ENCODE results near the gene CPA1. TPM values are rescaled to one million over a fixed set of nuclear protein-coding genes. Genes with fewer than 3 reads are reported as not detected.

CPA1 gene
- total and polyA plus RNA-seq, 5 donors from 2014 or later, result 0.25 TPM; not detected in 4

DNA sequence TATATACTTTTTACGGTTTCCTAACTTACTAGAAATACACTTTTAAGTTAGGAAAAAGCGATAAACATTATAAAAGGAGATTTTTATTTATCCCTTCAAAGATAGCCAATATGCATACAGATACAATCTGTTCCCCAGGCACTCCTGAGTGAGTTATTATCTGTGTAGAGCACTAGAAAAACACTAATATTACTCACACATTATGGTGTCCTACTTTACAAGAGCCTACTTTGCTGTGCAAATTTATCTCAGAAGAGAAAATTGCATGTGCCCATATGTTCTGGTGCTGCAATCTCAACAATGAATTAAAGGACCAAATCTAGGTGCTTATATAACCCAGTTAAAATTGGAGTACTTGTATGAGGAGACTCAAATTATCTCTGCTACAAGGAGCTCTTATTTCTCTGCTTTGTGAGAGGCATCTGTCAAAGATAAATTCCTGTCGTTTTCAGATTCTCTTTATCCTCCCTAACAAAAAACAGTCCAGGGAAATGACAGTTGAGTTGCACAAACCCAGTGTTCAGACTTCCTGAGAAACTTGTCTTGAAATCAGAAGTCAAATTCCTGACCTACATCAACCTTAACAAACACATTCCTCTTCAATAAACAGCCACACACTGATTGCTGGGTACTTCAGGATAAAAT is 28.9 kb downstream of the CPA1 start:
- peaks cover 11% of the 10 kb centered on the region for H3K36me3 Mint-ChIP-seq
- no peaks in the 10 kb centered on the region for H3K9me3 Mint-ChIP-seq
- H3K36me3 ChIP-seq (ENCODE audit: control insufficient read depth, insufficient read depth, low read length), result no peaks in the 10 kb centered on the region
- peaks cover 0 to 6% (median 4%) of the 10 kb centered on the region in 4 donors for H3K4me1 Mint-ChIP-seq
- no peak overlapping the region for H3K27ac Mint-ChIP-seq
- DNase-seq, result no peak
- H3K9me3 ChIP-seq (ENCODE audit: control insufficient read depth in 2 of 2, low read length in 2 of 2), result no peaks in the 10 kb centered on the region
- H3K4me3 Mint-ChIP-seq, result no peak overlapping the region
- H3K27me3 ChIP-seq (ENCODE audit: control insufficient read depth, insufficient read depth, low read length), result no peaks in the 10 kb centered on the region
- no peaks in the 10 kb centered on the region for H3K27me3 Mint-ChIP-seq
- no peak overlapping the region for H3K4me3 ChIP-seq (ENCODE audit: low read depth, low read length)
- H3K27ac ChIP-seq (ENCODE audit: insufficient read depth, low read length, poor library complexity, severe bottlenecking), result no peak overlapping the region
- no peaks in the 10 kb centered on the region for H3K4me1 ChIP-seq (ENCODE audit: control insufficient read depth, insufficient read depth, low read length, poor library complexity, severe bottlenecking)
- no peak for ATAC-seq (ENCODE audit: low read depth in 2 of 2)

DNA sequence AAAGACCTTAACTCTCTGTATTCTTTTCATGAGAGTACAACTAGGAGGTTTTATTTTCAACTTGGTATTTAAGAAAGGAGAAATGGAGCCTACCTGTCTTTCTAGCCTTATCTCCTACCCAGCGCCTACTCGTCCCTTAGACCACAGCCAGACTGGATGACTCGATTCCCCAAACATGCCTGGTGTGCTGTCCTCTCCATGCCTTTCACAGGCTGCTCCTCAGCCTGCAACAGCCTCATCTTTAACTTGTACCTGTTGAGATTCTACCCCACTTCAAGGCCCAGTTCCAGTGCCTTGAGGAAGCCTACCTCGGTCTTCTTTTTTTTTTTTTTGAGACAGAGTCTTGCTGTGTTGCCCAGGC is 29.4 kb downstream of the CPA1 start:
- no peaks in the 10 kb centered on the region for H3K9me3 ChIP-seq (ENCODE audit: control insufficient read depth in 2 of 2, low read length in 2 of 2)
- Mint-ChIP-seq H3K4me3 (no peak overlapping the region), H3K9me3 (no peaks in the 10 kb centered on the region), H3K4me1 (peaks cover 0 to 11% (median 6%) of the 10 kb centered on the region in 4 donors), H3K27me3 (no peaks in the 10 kb centered on the region), H3K27ac (no peak overlapping the region), H3K36me3 (peaks cover 11% of the 10 kb centered on the region)
- no peak overlapping the region for H3K27ac ChIP-seq (ENCODE audit: insufficient read depth, low read length, poor library complexity, severe bottlenecking)
- H3K4me3 ChIP-seq (ENCODE audit: low read depth, low read length), result no peak overlapping the region
- DNase-seq (no peak), ATAC-seq (ENCODE audit: low read depth in 2 of 2) (no peak)
- H3K27me3 ChIP-seq (ENCODE audit: control insufficient read depth, insufficient read depth, low read length), result no peaks in the 10 kb centered on the region
- H3K36me3 ChIP-seq (ENCODE audit: control insufficient read depth, insufficient read depth, low read length), result no peaks in the 10 kb centered on the region
- no peaks in the 10 kb centered on the region for H3K4me1 ChIP-seq (ENCODE audit: control insufficient read depth, insufficient read depth, low read length, poor library complexity, severe bottlenecking)

DNA sequence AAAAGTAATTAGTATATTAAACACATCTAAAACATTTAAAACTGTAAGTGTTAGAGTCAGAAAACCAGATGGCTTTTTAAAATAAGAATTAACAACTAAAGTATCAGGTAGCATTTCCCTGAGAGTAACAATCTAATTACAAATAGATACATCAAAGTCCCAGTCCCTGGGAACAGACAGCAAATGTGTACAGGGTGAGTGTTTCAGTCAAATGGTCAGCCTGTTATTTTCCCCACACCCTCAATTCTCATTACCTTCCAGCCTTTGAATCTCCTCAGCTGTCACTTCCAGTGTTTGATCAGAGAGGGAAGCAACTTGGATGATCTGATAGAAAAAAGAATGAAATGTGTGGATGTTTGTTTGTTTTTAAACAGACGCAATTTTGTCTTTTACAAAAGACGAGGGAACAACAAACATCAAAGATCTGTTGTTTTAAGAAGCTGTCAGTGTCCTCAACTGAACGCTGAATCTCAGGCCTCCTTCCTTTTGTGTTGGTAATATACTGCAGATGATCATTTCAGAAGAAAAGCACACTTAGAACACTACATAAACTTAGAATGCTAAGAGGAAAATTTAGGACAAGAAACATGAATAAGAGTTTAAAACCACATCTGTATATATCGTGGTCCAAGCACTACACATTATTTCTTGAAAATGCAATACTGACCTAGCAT is 30.7 kb downstream of the CPA1 start:
- H3K4me1 Mint-ChIP-seq, result peaks cover 7 to 20% (median 16%) of the 10 kb centered on the region in 4 donors
- H3K27me3 Mint-ChIP-seq, result no peaks in the 10 kb centered on the region
- peaks cover 11% of the 10 kb centered on the region for H3K36me3 Mint-ChIP-seq
- Histone ChIP-seq H3K27ac (ENCODE audit: insufficient read depth, low read length, poor library complexity, severe bottlenecking) (no peak overlapping the region), H3K4me1 (ENCODE audit: control insufficient read depth, insufficient read depth, low read length, poor library complexity, severe bottlenecking) (no peaks in the 10 kb centered on the region), H3K27me3 (ENCODE audit: control insufficient read depth, insufficient read depth, low read length) (no peaks in the 10 kb centered on the region), H3K36me3 (ENCODE audit: control insufficient read depth, insufficient read depth, low read length) (no peaks in the 10 kb centered on the region), H3K9me3 (ENCODE audit: control insufficient read depth in 2 of 2, low read length in 2 of 2) (no peaks in the 10 kb centered on the region), H3K4me3 (ENCODE audit: low read depth, low read length) (no peak overlapping the region)
- peak overlapping the region in 1 of 3 donors; percentile 7 for H3K27ac Mint-ChIP-seq
- ATAC-seq (ENCODE audit: low read depth in 2 of 2) (no peak), DNase-seq (no peak)
- no peaks in the 10 kb centered on the region for H3K9me3 Mint-ChIP-seq
- no peak overlapping the region for H3K4me3 Mint-ChIP-seq

DNA sequence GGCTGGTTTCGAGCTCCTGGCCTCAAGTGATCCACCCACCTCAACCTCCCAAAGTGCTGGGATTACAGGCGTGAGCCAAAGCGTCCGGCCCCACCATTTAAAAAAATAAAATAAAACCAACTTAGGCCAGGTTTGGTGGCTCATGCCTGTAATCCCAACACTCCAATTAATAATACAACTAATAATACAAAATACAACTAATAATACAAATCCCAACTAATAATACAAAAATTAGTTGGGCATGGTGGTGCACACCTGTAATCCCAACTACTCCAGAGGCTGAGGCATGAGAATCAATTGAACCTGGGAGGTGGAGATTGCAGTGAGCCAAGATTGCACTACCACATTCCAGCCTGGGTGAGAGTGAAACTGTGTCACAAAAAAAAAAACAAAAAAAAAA is 32.9 kb downstream of the CPA1 start:
- H3K4me1 ChIP-seq (ENCODE audit: control insufficient read depth, insufficient read depth, low read length, poor library complexity, severe bottlenecking), result no peaks in the 10 kb centered on the region
- H3K36me3 ChIP-seq (ENCODE audit: control insufficient read depth, insufficient read depth, low read length), result no peaks in the 10 kb centered on the region
- Mint-ChIP-seq H3K4me1 (peaks cover 15 to 39% (median 32%) of the 10 kb centered on the region in 4 donors), H3K27me3 (peaks cover 4% of the 10 kb centered on the region), H3K27ac (no peak overlapping the region), H3K4me3 (no peak overlapping the region), H3K36me3 (peaks cover 11% of the 10 kb centered on the region), H3K9me3 (no peaks in the 10 kb centered on the region)
- H3K4me3 ChIP-seq (ENCODE audit: low read depth, low read length), result no peak overlapping the region
- ATAC-seq (ENCODE audit: low read depth in 2 of 2) (no peak), DNase-seq (no peak)
- H3K9me3 ChIP-seq (ENCODE audit: control insufficient read depth in 2 of 2, low read length in 2 of 2), result no peaks in the 10 kb centered on the region
- H3K27ac ChIP-seq (ENCODE audit: insufficient read depth, low read length, poor library complexity, severe bottlenecking), result no peak overlapping the region
- H3K27me3 ChIP-seq (ENCODE audit: control insufficient read depth, insufficient read depth, low read length), result no peaks in the 10 kb centered on the region

DNA sequence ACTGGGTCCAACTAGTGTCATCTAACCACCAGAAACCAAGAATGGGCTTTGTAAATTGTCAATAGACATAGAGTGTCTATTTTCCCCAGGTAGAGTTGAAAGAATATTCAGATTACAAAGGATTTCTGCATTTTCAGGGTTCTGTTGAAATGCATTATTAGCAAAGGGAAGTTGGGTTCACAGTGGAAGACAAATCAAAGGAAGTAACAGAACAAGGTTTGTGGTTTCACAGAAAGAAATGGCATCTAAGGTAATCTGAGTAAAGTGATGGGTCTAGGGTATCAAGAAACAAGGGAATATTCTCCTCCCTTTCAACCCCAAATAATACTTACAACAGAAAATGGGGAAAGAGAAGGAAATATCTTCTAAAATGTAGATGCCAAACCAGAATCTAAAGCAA is 34.7 kb downstream of the CPA1 start:
- no peaks in the 10 kb centered on the region for H3K9me3 ChIP-seq (ENCODE audit: control insufficient read depth in 2 of 2, low read length in 2 of 2)
- no peak overlapping the region for H3K4me3 ChIP-seq (ENCODE audit: low read depth, low read length)
- no peaks in the 10 kb centered on the region for H3K27me3 ChIP-seq (ENCODE audit: control insufficient read depth, insufficient read depth, low read length)
- Mint-ChIP-seq H3K27ac (peak overlapping the region in 1 of 3 donors; percentile 56), H3K36me3 (peaks cover 15% of the 10 kb centered on the region), H3K4me3 (peak overlapping the region in 1 of 4 donors; percentile 14), H3K27me3 (peaks cover 4% of the 10 kb centered on the region), H3K4me1 (peaks cover 15 to 50% (median 37%) of the 10 kb centered on the region in 4 donors), H3K9me3 (no peaks in the 10 kb centered on the region)
- no peak overlapping the region for H3K27ac ChIP-seq (ENCODE audit: insufficient read depth, low read length, poor library complexity, severe bottlenecking)
- H3K4me1 ChIP-seq (ENCODE audit: control insufficient read depth, insufficient read depth, low read length, poor library complexity, severe bottlenecking), result no peaks in the 10 kb centered on the region
- DNase-seq (peak in 1 of 3 donors; percentile 19), ATAC-seq (ENCODE audit: low read depth in 2 of 2) (no peak)
- no peaks in the 10 kb centered on the region for H3K36me3 ChIP-seq (ENCODE audit: control insufficient read depth, insufficient read depth, low read length)

DNA sequence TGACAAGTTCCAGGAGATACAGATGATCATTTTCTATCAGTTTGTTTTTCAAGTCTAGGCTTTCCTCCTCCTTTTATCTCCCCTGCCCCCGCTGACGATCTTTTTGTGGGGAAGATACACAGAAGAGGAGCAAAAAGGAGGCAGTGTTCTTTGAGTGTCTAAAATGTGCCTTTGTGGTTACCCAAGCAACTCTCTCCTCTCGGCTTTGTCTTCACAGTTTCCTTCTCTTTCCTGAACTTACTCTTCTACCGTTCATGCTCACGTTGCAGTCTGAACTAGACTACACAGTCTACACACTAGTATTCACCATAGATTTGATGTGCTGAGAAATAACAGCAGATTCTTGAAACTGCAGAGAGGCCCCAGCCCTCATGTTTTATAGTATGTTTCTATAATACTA is 36.9 kb downstream of the CPA1 start:
- H3K27me3 Mint-ChIP-seq, result peaks cover 4% of the 10 kb centered on the region
- peaks cover 21 to 61% (median 36%) of the 10 kb centered on the region in 4 donors for H3K4me1 Mint-ChIP-seq
- H3K4me3 Mint-ChIP-seq, result peak overlapping the region; percentile 25 to 56 (median 42)
- H3K9me3 ChIP-seq (ENCODE audit: control insufficient read depth in 2 of 2, low read length in 2 of 2), result no peaks in the 10 kb centered on the region
- H3K4me3 ChIP-seq (ENCODE audit: low read depth, low read length), result peak overlapping the region; percentile 13
- peaks cover 6% of the 10 kb centered on the region for H3K36me3 Mint-ChIP-seq
- peak in 1 of 2 donors; percentile 38 for ATAC-seq (ENCODE audit: low read depth in 2 of 2)
- H3K36me3 ChIP-seq (ENCODE audit: control insufficient read depth, insufficient read depth, low read length), result no peaks in the 10 kb centered on the region
- H3K27ac Mint-ChIP-seq, result peak overlapping the region; percentile 20 to 89 (median 83)
- no peak overlapping the region for H3K27ac ChIP-seq (ENCODE audit: insufficient read depth, low read length, poor library complexity, severe bottlenecking)
- H3K27me3 ChIP-seq (ENCODE audit: control insufficient read depth, insufficient read depth, low read length), result no peaks in the 10 kb centered on the region
- no peaks in the 10 kb centered on the region for H3K9me3 Mint-ChIP-seq
- DNase-seq, result peak in 1 of 3 donors; percentile 28
- H3K4me1 ChIP-seq (ENCODE audit: control insufficient read depth, insufficient read depth, low read length, poor library complexity, severe bottlenecking), result peaks cover 4% of the 10 kb centered on the region

DNA sequence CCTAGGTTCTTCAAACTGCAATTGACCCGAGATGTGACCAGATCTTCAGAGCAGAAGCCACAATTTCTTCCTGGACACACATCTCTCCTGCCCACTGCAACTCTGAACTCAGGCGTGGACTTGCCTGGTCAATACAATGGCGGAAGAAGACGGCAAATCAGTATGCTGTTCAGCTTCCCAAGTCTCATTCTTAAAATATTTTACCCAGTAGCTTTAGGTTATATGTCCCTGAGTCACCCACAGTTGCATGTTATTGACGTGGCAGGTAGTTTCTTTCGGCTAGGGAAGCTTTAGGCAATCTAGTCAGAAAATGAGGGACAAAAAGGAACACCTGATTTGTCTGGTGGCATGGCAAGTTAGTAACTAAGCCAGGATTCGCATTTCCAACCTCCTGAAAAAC is 38.0 kb downstream of the CPA1 start:
- no peaks in the 10 kb centered on the region for H3K9me3 Mint-ChIP-seq
- no peaks in the 10 kb centered on the region for H3K27me3 ChIP-seq (ENCODE audit: control insufficient read depth, insufficient read depth, low read length)
- no peak overlapping the region for H3K27ac ChIP-seq (ENCODE audit: insufficient read depth, low read length, poor library complexity, severe bottlenecking)
- no peak for DNase-seq
- no peaks in the 10 kb centered on the region for H3K9me3 ChIP-seq (ENCODE audit: control insufficient read depth in 2 of 2, low read length in 2 of 2)
- H3K4me3 Mint-ChIP-seq, result no peak overlapping the region
- H3K4me1 ChIP-seq (ENCODE audit: control insufficient read depth, insufficient read depth, low read length, poor library complexity, severe bottlenecking), result peaks cover 4% of the 10 kb centered on the region
- ATAC-seq (ENCODE audit: low read depth in 2 of 2), result no peak
- peaks cover 21 to 60% (median 36%) of the 10 kb centered on the region in 4 donors for H3K4me1 Mint-ChIP-seq
- no peaks in the 10 kb centered on the region for H3K36me3 ChIP-seq (ENCODE audit: control insufficient read depth, insufficient read depth, low read length)
- H3K27me3 Mint-ChIP-seq, result peaks cover 4% of the 10 kb centered on the region
- H3K36me3 Mint-ChIP-seq, result peaks cover 4% of the 10 kb centered on the region
- no peak overlapping the region for H3K4me3 ChIP-seq (ENCODE audit: low read depth, low read length)
- peak overlapping the region in 1 of 3 donors; percentile 83 for H3K27ac Mint-ChIP-seq
